Keratinocyte (primary cell): ENCODE data around the gene FERMT3. TPM values are rescaled to one million over a fixed set of nuclear protein-coding genes. Genes with fewer than 3 reads are reported as not detected.

Experiments
- DNase-seq: peaks from one replicate; pipeline ENCODE4 v3.0.0-alpha.2; 2011; ENCODE audit warnings: low read depth, missing footprints, low spot score
- FAIRE-seq: peaks from 2 replicates; lab custom pipeline; 2011; peaks lifted over from hg19 to GRCh38; lab: Jason Lieb, UNC
- H2AFZ ChIP-seq: 2 replicates; pipeline ENCODE4 v1.6.0; 2012; ENCODE audit warnings: low read length, control low read depth, inconsistent platforms; ENCODE audit not compliant: control insufficient read depth
- H3K27ac ChIP-seq: 2 replicates; pipeline ENCODE4 v1.5.1; 2011; ENCODE audit warnings: low read length; ENCODE audit not compliant: control insufficient read depth, insufficient read depth
- H3K27me3 ChIP-seq: 3 replicates; pipeline ENCODE4 v1.6.0; 2011; ENCODE audit warnings: low read length; ENCODE audit not compliant: control insufficient read depth, insufficient read depth; ENCODE audit errors: extremely low read depth
- H3K36me3 ChIP-seq, 2 experiments: 2 replicates in 1 of 2; 3 replicates in 1 of 2; pipeline ENCODE4 v1.5.1; 2011; ENCODE audit warnings: low read length in 2 of 2, mild to moderate bottlenecking in 1 of 2; ENCODE audit not compliant: control insufficient read depth in 2 of 2, insufficient read depth in 2 of 2; ENCODE audit errors: extremely low read depth in 1 of 2
- H3K4me1 ChIP-seq: 3 replicates; pipeline ENCODE4 v1.5.1; 2011; ENCODE audit warnings: low read length; ENCODE audit not compliant: control insufficient read depth, insufficient read depth; ENCODE audit errors: extremely low read depth
- H3K4me2 ChIP-seq: 3 replicates; pipeline ENCODE4 v1.6.0; 2011; ENCODE audit warnings: low read depth, low read length; ENCODE audit not compliant: control insufficient read depth, insufficient read depth; ENCODE audit errors: extremely low read depth
- H3K4me3 ChIP-seq, 3 experiments: fragments of 200-600 bp in 1 of 3; sonication (generic) in 1 of 3; 2 replicates in 2 of 3; 3 replicates in 1 of 3; pipeline ENCODE4 v1.5.1; 2011 to 2016; ENCODE audit warnings: low read length in 3 of 3, mild to moderate bottlenecking in 3 of 3, control low read depth in 2 of 3, inconsistent platforms in 1 of 3, low read depth in 1 of 3, mixed read lengths in 1 of 3, mixed run types in 1 of 3, moderate library complexity in 1 of 3; ENCODE audit not compliant: control insufficient read depth in 2 of 3, insufficient read depth in 2 of 3; ENCODE audit errors: extremely low read depth in 1 of 3
- H3K79me2 ChIP-seq: 2 replicates; pipeline ENCODE4 v1.6.0; 2012; ENCODE audit warnings: low read length; ENCODE audit not compliant: control insufficient read depth, insufficient read depth
- H3K9ac ChIP-seq: 3 replicates; pipeline ENCODE4 v1.6.0; 2011; ENCODE audit warnings: low read length; ENCODE audit not compliant: control insufficient read depth, insufficient read depth; ENCODE audit errors: extremely low read depth
- H3K9me1 ChIP-seq: 3 replicates; pipeline ENCODE4 v1.6.0; 2011; ENCODE audit warnings: low read length; ENCODE audit not compliant: control insufficient read depth, insufficient read depth; ENCODE audit errors: extremely low read depth
- H3K9me3 ChIP-seq: 2 replicates; pipeline ENCODE4 v1.5.1; 2012; ENCODE audit warnings: low read depth, low read length; ENCODE audit not compliant: control insufficient read depth
- H4K20me1 ChIP-seq: 3 replicates; pipeline ENCODE4 v1.6.0; 2011; ENCODE audit warnings: low read length; ENCODE audit not compliant: control insufficient read depth, insufficient read depth; ENCODE audit errors: extremely low read depth
- CTCF ChIP-seq, 3 experiments: IDR thresholded peaks in 1 of 3; conservative IDR thresholded peaks in 1 of 3; optimal IDR thresholded peaks in 1 of 3; 2 replicates in 2 of 3; 3 replicates in 1 of 3; pipeline versions ENCODE3 to v1.5.1; 2011; ENCODE audit warnings: low read length in 3 of 3, mild to moderate bottlenecking in 3 of 3, moderate library complexity in 2 of 3, control low read depth in 1 of 3, inconsistent platforms in 1 of 3; ENCODE audit not compliant: insufficient read depth in 2 of 3; ENCODE audit errors: extremely low read depth in 1 of 3
- EZH2 ChIP-seq: IDR thresholded peaks from one replicate; pipeline ENCODE4 v1.6.1; 2012; ENCODE audit warnings: inconsistent platforms, mild to moderate bottlenecking, low read length, moderate library complexity
- dilution Hi-C: fragments of 300-500 bp; cut with MboI; formaldehyde crosslinking; loops from one replicate; pipeline ENCODE4 v1.7.0; 2020; ENCODE audit warnings: low sequenced_read_pairs; ENCODE audit not compliant: extremely low pct_ligation_motif_present
- polyA plus RNA-seq, 5 experiments: library from polyadenylated mRNA; depleted of rRNA in 3 of 5; stranded (reverse) in 3 of 5; stranded (forward) in 1 of 5; unstranded in 1 of 5; fragments of >200 nt; gene quantifications; 1 replicate in 1 of 5; 2 replicates in 3 of 5; 3 replicates in 1 of 5; pipeline versions ENCODE4 v1.2.1 to v1.2.3, GENCODE V29; 2011 to 2012; ENCODE audit warnings: missing spikeins in 2 of 5, low read depth in 1 of 5, low replicate concordance in 1 of 5

Gene FERMT3
- polyA plus RNA-seq, 1 donor (not counting 4 experiments of a cell fraction or from before 2014, with no cell fraction given) = 0.98 TPM

- no peak for FAIRE-seq
- H3K4me3 ChIP-seq = no peak overlapping the region
- H3K27ac ChIP-seq = no peak overlapping the region
- no peaks in the 10 kb centered on the region for H3K9me3 ChIP-seq
- H3K9ac ChIP-seq = no peak overlapping the region
- no peak overlapping the region for H3K4me2 ChIP-seq
- no peak overlapping the region for H2AFZ ChIP-seq
- H3K9me1 ChIP-seq = no peaks in the 10 kb centered on the region
- TF ChIP-seq EZH2 = no peak
- TF ChIP-seq CTCF (optimal IDR thresholded peaks at IDR 0.05 in 1 of 3, IDR thresholded peaks at IDR 0.05 in 1 of 3, conservative IDR thresholded peaks at IDR 0.05 in 1 of 3; ENCODE audit: extremely low read depth in 1 of 3, insufficient read depth in 2 of 3, low read length in 3 of 3) = no peak
- peaks cover 57% of the 10 kb centered on the region for H3K4me1 ChIP-seq
- H4K20me1 ChIP-seq = no peaks in the 10 kb centered on the region
- no peak for DNase-seq
- no peaks in the 10 kb centered on the region for H3K79me2 ChIP-seq
- peaks cover 34 to 59% of the 10 kb centered on the region in 2 experiments for H3K36me3 ChIP-seq
- dilution Hi-C loops = no loop called here
- H3K27me3 ChIP-seq = no peaks in the 10 kb centered on the region
Measured at GRCh38 chr11:64266339-64266738, 59.8 kb downstream of the FERMT3 start.

- H3K36me3 ChIP-seq = peaks cover 28 to 51% of the 10 kb centered on the region in 2 experiments
- peak overlapping the region; percentile 78 for H3K27ac ChIP-seq
Measured at GRCh38 chr11:64267207-64267945, 60.9 kb downstream of the FERMT3 start.

More at GRCh38 chr11:64267207-64267945, 60.9 kb downstream of the FERMT3 start:
- DNase-seq = no peak
- no peak overlapping the region for H3K4me2 ChIP-seq
- no peak overlapping the region for H3K4me3 ChIP-seq
- dilution Hi-C loops = no loop called here
- H3K9me3 ChIP-seq = no peaks in the 10 kb centered on the region
- no peaks in the 10 kb centered on the region for H3K9me1 ChIP-seq
- H4K20me1 ChIP-seq = no peaks in the 10 kb centered on the region
- no peak overlapping the region for H2AFZ ChIP-seq
- H3K9ac ChIP-seq = no peak overlapping the region
- no peaks in the 10 kb centered on the region for H3K27me3 ChIP-seq
- H3K79me2 ChIP-seq = no peaks in the 10 kb centered on the region
- FAIRE-seq = no peak
- no peak for TF ChIP-seq CTCF (optimal IDR thresholded peaks at IDR 0.05 in 1 of 3, IDR thresholded peaks at IDR 0.05 in 1 of 3, conservative IDR thresholded peaks at IDR 0.05 in 1 of 3; ENCODE audit: extremely low read depth in 1 of 3, insufficient read depth in 2 of 3, low read length in 3 of 3)
- TF ChIP-seq EZH2 = no peak
- peaks cover 64% of the 10 kb centered on the region for H3K4me1 ChIP-seq
